ENCODE data around the gene H3-3A. TPM values are rescaled to one million over a fixed set of nuclear protein-coding genes. Genes with fewer than 3 reads are reported as not detected.

Gene H3-3A
- 100 to 1,000 TPM; 241 to 386 (median 298) TPM for total RNA-seq
- 100 to 1,000 TPM; 412 to 471 TPM for polyA plus RNA-seq
- long read RNA-seq, donor 1, transcript H3F3A-203 (4 exons, 1,088 nt): major isoform, 142 of 155 reads
- long read RNA-seq, donor 1, partial matches to known transcripts: 6 of 155 reads
- long read RNA-seq, donor 1, other reads (novel, unspliced or antisense): 6 of 155 reads
- long read RNA-seq, donor 2, transcript H3F3A-203 (4 exons, 1,088 nt): major isoform, 174 of 182 reads
- long read RNA-seq, donor 2, partial matches to known transcripts: 2 of 182 reads
- long read RNA-seq, donor 2, other reads (novel, unspliced or antisense): 4 of 182 reads
- long read RNA-seq, donor 3, transcript H3F3A-203 (4 exons, 1,088 nt): major isoform, 101 of 107 reads
- long read RNA-seq, donor 3, partial matches to known transcripts: 1 of 107 reads
- long read RNA-seq, donor 3, other reads (novel, unspliced or antisense): 3 of 107 reads

GRCh38 chr1:226062558-226063223 is at the start of gene H3-3A:
Gene H3-3A, plus strand, starts transcription at chr1:226062716. Its CDS starts 1,636 bp downstream, at chr1:226064352.
- 0 to 1% (median 1%) methylated on average over 19 to 78 of the region's 78 CpGs for WGBS, 4 donors
- H3K9me3 ChIP-seq: no peaks in the 10 kb centered on the region
- H3K36me3 ChIP-seq: peaks cover 0 to 41% (median 32%) of the 10 kb centered on the region in 9 donors
- TF ChIP-seq POLR2A (IDR thresholded peaks at IDR 0.05): peak; percentile 85 to 99
- TF ChIP-seq CTCF (IDR thresholded peaks at IDR 0.05): peak in 4 of 12 donors; percentile 8 to 31 (median 18)
- H3K27ac ChIP-seq: peak within 1 kb of the TSS; percentile 95 to 100 (median 99)
- ATAC-seq: peak; percentile 92 to 95 (median 93)
- H3K27me3 ChIP-seq: no peaks in the 10 kb centered on the region
- DNase-seq: peak; percentile 99 to 100 (median 99)
- peak within 1 kb of the TSS; percentile 66 to 93 (median 88) for H3K4me3 ChIP-seq
- intact Hi-C loops (cut with DNase I): loop anchor here in 9 of 10 donors (1.0 to 10.0 kb wide), 10 partner anchors 48 to 135 kb away; partner anchors contain the start of genes SDE2 (in 5 of the 9) and ACBD3 (in 2 of the 9)
- H3K4me1 ChIP-seq: peaks cover 6 to 49% (median 42%) of the 10 kb centered on the region in 12 donors

- TF ChIP-seq POLR2A (IDR thresholded peaks at IDR 0.05): no peak
- TF ChIP-seq CTCF (IDR thresholded peaks at IDR 0.05): no peak
- 47 to 63% (median 61%) methylated on average over 6 of the region's 6 CpGs for WGBS, 4 donors
- no peaks in the 10 kb centered on the region for H3K9me3 ChIP-seq
- H3K4me1 ChIP-seq: peaks cover 0 to 6% (median 0%) of the 10 kb centered on the region in 12 donors
- H3K27ac ChIP-seq: no peak overlapping the region
- H3K4me3 ChIP-seq: no peak overlapping the region
- ATAC-seq (no peak), DNase-seq (no peak)
- intact Hi-C loops (cut with DNase I): no loop called here
- H3K27me3 ChIP-seq: no peaks in the 10 kb centered on the region
- no peaks in the 10 kb centered on the region for H3K36me3 ChIP-seq
These were observed 45.4 kb upstream of the H3-3A start for GRCh38 chr1:226017070-226017469.

- TF ChIP-seq POLR2A (IDR thresholded peaks at IDR 0.05) (no peak), CTCF (IDR thresholded peaks at IDR 0.05) (no peak)
- Histone ChIP-seq H3K9me3 (no peaks in the 10 kb centered on the region), H3K27me3 (no peaks in the 10 kb centered on the region), H3K4me1 (peaks cover 0 to 4% (median 0%) of the 10 kb centered on the region in 12 donors), H3K36me3 (no peaks in the 10 kb centered on the region), H3K27ac (no peak overlapping the region), H3K4me3 (no peak overlapping the region)
- intact Hi-C loops (cut with DNase I): no loop called here
- WGBS, 4 donors: 97 to 100% (median 98%) methylated on average over 1 of the region's 1 CpG
- DNase-seq: no peak
- ATAC-seq: no peak
These were observed 42.9 kb upstream of the H3-3A start for GRCh38 chr1:226019572-226019971.

GRCh38 chr1:226021401-226021800 is 41.1 kb upstream of the H3-3A start:
- no peak overlapping the region for H3K27ac ChIP-seq
- no peaks in the 10 kb centered on the region for H3K27me3 ChIP-seq
- no peaks in the 10 kb centered on the region for H3K9me3 ChIP-seq
- H3K4me3 ChIP-seq: no peak overlapping the region
- H3K4me1 ChIP-seq: no peaks in the 10 kb centered on the region
- no peaks in the 10 kb centered on the region for H3K36me3 ChIP-seq
- intact Hi-C loops (cut with DNase I): no loop called here
- WGBS, 4 donors: 63 to 77% (median 67%) methylated on average over 3 of the region's 3 CpGs
- ATAC-seq (no peak), DNase-seq (no peak)
- TF ChIP-seq CTCF (IDR thresholded peaks at IDR 0.05): no peak
- no peak for TF ChIP-seq POLR2A (IDR thresholded peaks at IDR 0.05)
